ENCODE data around the gene PIKFYVE.

DNA sequence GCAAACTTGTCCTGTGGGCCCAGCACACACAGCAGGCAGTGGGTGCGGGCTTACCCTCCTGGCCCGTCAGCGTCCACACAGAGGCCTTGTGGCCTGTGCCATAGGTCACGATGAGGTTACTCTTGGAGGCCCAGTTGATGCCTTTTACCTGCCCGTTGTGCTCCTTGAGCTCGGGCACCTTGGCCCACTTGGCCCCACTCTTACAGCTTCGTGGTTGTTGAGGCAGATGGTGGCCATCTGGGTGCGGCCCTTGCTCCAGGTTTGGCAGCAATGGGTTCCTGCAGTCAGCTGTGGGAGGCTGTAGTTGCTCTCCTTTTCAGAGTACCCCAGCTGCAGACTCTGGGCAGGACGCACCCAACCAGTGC lies 95.0 kb downstream of the PIKFYVE start:
- no peak for TF ChIP-seq POLR2A (IDR thresholded peaks at IDR 0.05; ENCODE audit: low read depth)
- TF ChIP-seq, protein P1, sequence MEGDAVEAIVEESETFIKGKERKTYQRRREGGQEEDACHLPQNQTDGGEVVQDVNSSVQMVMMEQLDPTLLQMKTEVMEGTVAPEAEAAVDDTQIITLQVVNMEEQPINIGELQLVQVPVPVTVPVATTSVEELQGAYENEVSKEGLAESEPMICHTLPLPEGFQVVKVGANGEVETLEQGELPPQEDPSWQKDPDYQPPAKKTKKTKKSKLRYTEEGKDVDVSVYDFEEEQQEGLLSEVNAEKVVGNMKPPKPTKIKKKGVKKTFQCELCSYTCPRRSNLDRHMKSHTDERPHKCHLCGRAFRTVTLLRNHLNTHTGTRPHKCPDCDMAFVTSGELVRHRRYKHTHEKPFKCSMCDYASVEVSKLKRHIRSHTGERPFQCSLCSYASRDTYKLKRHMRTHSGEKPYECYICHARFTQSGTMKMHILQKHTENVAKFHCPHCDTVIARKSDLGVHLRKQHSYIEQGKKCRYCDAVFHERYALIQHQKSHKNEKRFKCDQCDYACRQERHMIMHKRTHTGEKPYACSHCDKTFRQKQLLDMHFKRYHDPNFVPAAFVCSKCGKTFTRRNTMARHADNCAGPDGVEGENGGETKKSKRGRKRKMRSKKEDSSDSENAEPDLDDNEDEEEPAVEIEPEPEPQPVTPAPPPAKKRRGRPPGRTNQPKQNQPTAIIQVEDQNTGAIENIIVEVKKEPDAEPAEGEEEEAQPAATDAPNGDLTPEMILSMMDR (IDR thresholded peaks at IDR 0.05): no peak

Measured in esophagus muscularis mucosa (tissue), 3 donors.